Activated CD4-positive, alpha-beta T cell treated with anti-CD3 and anti-CD28 coated beads, Interleukin-10, Interleukin-2, amounts not matched to agents 100 ng/mL and 50 ng/mL, durations not matched to agents 16 hours and 8 hours (primary cell): ENCODE results near the gene CIDEA.

Experiments used
- DNase-seq: peaks from one replicate; pipeline ENCODE4 v3.0.0-alpha.2; 2020

CIDEA gene

GRCh38 chr18:12302391-12303147 lies 48.4 kb downstream of the CIDEA start:
- DNase-seq = no peak

- no peak for DNase-seq
Observed at GRCh38 chr18:12304351-12305210, 50.4 kb downstream of the CIDEA start.

GRCh38 chr18:12305211-12305610 lies 51.0 kb downstream of the CIDEA start:
- no peak for DNase-seq

GRCh38 chr18:12305930-12306629 lies 51.9 kb downstream of the CIDEA start:
- no peak for DNase-seq

GRCh38 chr18:12306752-12307700 lies 52.9 kb downstream of the CIDEA start:
- DNase-seq = no peak

- DNase-seq = peak; percentile 29
Observed at GRCh38 chr18:12307701-12308385, 53.7 kb downstream of the CIDEA start, which contains the start of gene TUBB6. TSS of gene TUBB6 (plus strand) at chr18:12308241. CDS start at chr18:12308293, 52 bp downstream.

- DNase-seq = peak; percentile 45
Observed at GRCh38 chr18:12308386-12309100, 54.4 kb downstream of the CIDEA start.

GRCh38 chr18:12309683-12310198 lies 55.6 kb downstream of the CIDEA start:
- peak; percentile 25 for DNase-seq

- DNase-seq = no peak
Observed at GRCh38 chr18:12310762-12311161, 56.6 kb downstream of the CIDEA start.

- DNase-seq = no peak
Observed at GRCh38 chr18:12312976-12313375, 58.8 kb downstream of the CIDEA start.

- no peak for DNase-seq
Observed at GRCh38 chr18:12313530-12314245, 59.5 kb downstream of the CIDEA start.

GRCh38 chr18:12314591-12315305 lies 60.6 kb downstream of the CIDEA start:
- no peak for DNase-seq

- no peak for DNase-seq
Observed at GRCh38 chr18:12315490-12315889, 61.3 kb downstream of the CIDEA start.

GRCh38 chr18:12315911-12316310 lies 61.8 kb downstream of the CIDEA start:
- no peak for DNase-seq

GRCh38 chr18:12317664-12318333 lies 63.6 kb downstream of the CIDEA start:
- no peak for DNase-seq

- no peak for DNase-seq
Observed at GRCh38 chr18:12318334-12318697, 64.2 kb downstream of the CIDEA start.

GRCh38 chr18:12318857-12319256 lies 64.7 kb downstream of the CIDEA start:
- no peak for DNase-seq

GRCh38 chr18:12321333-12321732 lies 67.2 kb downstream of the CIDEA start:
- DNase-seq = no peak
